GM23338 (cell line): Measurements from ENCODE around the gene BBLN. TPM values are rescaled to one million over a fixed set of nuclear protein-coding genes. Genes with fewer than 3 reads are reported as not detected.

Experiments used
- ATAC-seq: fragments of 200-7000 bp; cut with Tn5 transposase; 3 replicates; pipeline ENCODE4 v1.9.1; 2020
- DNase-seq: peaks from one replicate; pipeline ENCODE4 v3.0.0-alpha.2; 2015; ENCODE audit warnings: low spot score
- H2AFZ ChIP-seq: fragments of 200-600 bp; sonication (generic); 2 replicates; pipeline ENCODE4 v1.8.0; 2016; ENCODE audit warnings: antibody characterized with exemption, mild to moderate bottlenecking, moderate library complexity
- H3F3A ChIP-seq: fragments of 200-600 bp; sonication (generic); replicated peaks from 2 replicates; pipeline ENCODE4 v1.8.0; 2017; ENCODE audit warnings: antibody characterized with exemption, mixed run types, low read depth
- H3K27ac ChIP-seq: fragments of 200-600 bp; sonication (generic); 2 replicates; pipeline ENCODE4 v1.6.1; 2016; ENCODE audit warnings: low read depth
- H3K27me3 ChIP-seq: fragments of 200-600 bp; sonication (generic); 2 replicates; pipeline ENCODE4 v1.8.0; 2016; ENCODE audit warnings: mild to moderate bottlenecking, mixed run types, moderate library complexity; ENCODE audit not compliant: insufficient read depth
- H3K36me3 ChIP-seq: fragments of 200-600 bp; sonication (generic); 2 replicates; pipeline ENCODE4 v1.8.0; 2016; ENCODE audit warnings: mild to moderate bottlenecking; ENCODE audit not compliant: insufficient read depth
- H3K4me1 ChIP-seq: fragments of 200-600 bp; sonication (generic); 2 replicates; pipeline ENCODE4 v1.8.0; 2016; ENCODE audit warnings: mild to moderate bottlenecking, moderate library complexity; ENCODE audit not compliant: insufficient read depth
- H3K4me2 ChIP-seq: fragments of 200-600 bp; sonication (generic); 2 replicates; pipeline ENCODE4 v1.7.1; 2017; ENCODE audit warnings: mixed run types
- H3K4me3 ChIP-seq: fragments of 200-600 bp; sonication (generic); 2 replicates; pipeline ENCODE4 v1.6.1; 2016; ENCODE audit warnings: mixed run types
- H3K79me2 ChIP-seq: fragments of 200-600 bp; sonication (generic); replicated peaks from 2 replicates; pipeline ENCODE4 v1.8.0; 2017; ENCODE audit warnings: mild to moderate bottlenecking; ENCODE audit not compliant: insufficient read depth
- H3K9me2 ChIP-seq: fragments of 200-600 bp; sonication (generic); 2 replicates; pipeline ENCODE4 v1.8.0; 2017; ENCODE audit not compliant: insufficient read depth
- H4K20me1 ChIP-seq: fragments of 200-600 bp; sonication (generic); replicated peaks from 2 replicates; pipeline ENCODE4 v1.8.0; 2017; ENCODE audit warnings: mild to moderate bottlenecking; ENCODE audit not compliant: insufficient read depth
- H3K27ac Mint-ChIP-seq: 2 replicates; pipeline ENCODE4 v1.8.0; 2020; ENCODE audit warnings: inconsistent platforms, mild to moderate bottlenecking, moderate library complexity, mixed read lengths
- H3K27me3 Mint-ChIP-seq: 3 replicates; pipeline ENCODE4 v1.8.0; 2022; ENCODE audit warnings: low read depth, mild to moderate bottlenecking, moderate library complexity, mixed read lengths, inconsistent platforms; ENCODE audit not compliant: insufficient read depth, poor library complexity
- H3K36me3 Mint-ChIP-seq: 3 replicates; pipeline ENCODE4 v1.8.0; 2021; ENCODE audit warnings: low read depth, mild to moderate bottlenecking, inconsistent platforms, moderate library complexity, mixed read lengths
- H3K4me1 Mint-ChIP-seq: 3 replicates; pipeline ENCODE4 v1.8.0; 2020; ENCODE audit warnings: mild to moderate bottlenecking, inconsistent platforms, mixed read lengths
- H3K4me3 Mint-ChIP-seq: 3 replicates; pipeline ENCODE4 v1.8.0; 2021; ENCODE audit warnings: moderate library complexity, mild to moderate bottlenecking, inconsistent platforms, mixed read lengths
- H3K9me3 Mint-ChIP-seq: 3 replicates; pipeline ENCODE4 v1.8.0; 2020; ENCODE audit warnings: moderate library complexity, mild to moderate bottlenecking, inconsistent platforms, mixed read lengths
- CREB1 ChIP-seq: fragments of 250-450 bp; sonication (Bioruptor Pico); IDR thresholded peaks from 2 replicates; pipeline ENCODE4 v1.5.0; 2020; ENCODE audit warnings: low read depth, mild to moderate bottlenecking, moderate library complexity
- ETS1 ChIP-seq: IDR thresholded peaks from 2 replicates; pipeline ENCODE4 v1.6.1; 2016; ENCODE audit warnings: antibody characterized with exemption
- EZH2 ChIP-seq: fragments of 200-600 bp; sonication (generic); IDR thresholded peaks from one replicate; pipeline ENCODE4 v1.8.0; 2017; ENCODE audit warnings: antibody characterized with exemption, mild to moderate bottlenecking, low read depth; ENCODE audit not compliant: unreplicated experiment
- EZH2phosphoT487 ChIP-seq: fragments of 200-600 bp; sonication (generic); IDR thresholded peaks from one replicate; pipeline ENCODE4 v1.8.1; 2018; ENCODE audit warnings: antibody characterized with exemption; ENCODE audit not compliant: unreplicated experiment
- JUNB ChIP-seq: IDR thresholded peaks from one replicate; pipeline ENCODE4 v1.6.1; 2016; ENCODE audit warnings: antibody characterized with exemption; ENCODE audit not compliant: unreplicated experiment
- NANOG ChIP-seq: IDR thresholded peaks from 2 replicates; pipeline ENCODE4 v1.6.1; 2016; ENCODE audit warnings: antibody characterized with exemption, borderline replicate concordance
- POLR2AphosphoS5 ChIP-seq: IDR thresholded peaks from 2 replicates; pipeline ENCODE4 v1.6.1; 2016; ENCODE audit warnings: antibody characterized with exemption, low read depth
- REST ChIP-seq: IDR thresholded peaks from one replicate; pipeline ENCODE4 v1.6.1; 2018; ENCODE audit warnings: antibody characterized with exemption; ENCODE audit not compliant: unreplicated experiment
- STAT1 ChIP-seq: IDR thresholded peaks from one replicate; pipeline ENCODE4 v1.6.1; 2016; ENCODE audit warnings: antibody characterized with exemption; ENCODE audit not compliant: unreplicated experiment
- ZNF114 ChIP-seq: fragments of 250-450 bp; sonication (Bioruptor Pico); IDR thresholded peaks from 2 replicates; pipeline ENCODE4 v1.5.0; 2020; ENCODE audit warnings: mild to moderate bottlenecking, moderate library complexity
- ZNF331 ChIP-seq: fragments of 250-450 bp; sonication (Bioruptor Pico); IDR thresholded peaks from 2 replicates; pipeline ENCODE4 v1.5.0; 2020; ENCODE audit warnings: low read depth, mild to moderate bottlenecking, moderate library complexity
- ZNF462 ChIP-seq: fragments of 250-450 bp; sonication (Bioruptor Pico); IDR thresholded peaks from 2 replicates; pipeline ENCODE4 v1.5.0; 2020; ENCODE audit warnings: mild to moderate bottlenecking, moderate library complexity
- polyA plus RNA-seq: library from polyadenylated mRNA; unstranded; fragments of >200 nt; fragmentation: Nextera tagmentation; extraction: Ambion mirVana; gene quantifications from 2 replicates; pipeline ENCODE4 v1.2.1, GENCODE V29; 2016
- total RNA-seq: library from RNA; depleted of rRNA; stranded (reverse); fragments of >200 nt; shearing (Covaris generic); gene quantifications from 2 replicates; pipeline ENCODE4 v1.2.3, GENCODE V29; 2014
- TF ChIP-seq, protein P1 (sequence below), 2 experiments: fragments of 200-600 bp in 1 of 2; sonication (generic) in 1 of 2; conservative IDR thresholded peaks; 2 replicates each; pipeline versions ENCODE4 v1.5.1 to v1.6.1; 2016 to 2017; ENCODE audit warnings: antibody characterized with exemption in 2 of 2, low read depth in 2 of 2, mild to moderate bottlenecking in 2 of 2, moderate library complexity in 1 of 2

Gene BBLN
- total and polyA plus RNA-seq, 2 experiments from 2014 or later, result 171 to 246 TPM

DNA sequence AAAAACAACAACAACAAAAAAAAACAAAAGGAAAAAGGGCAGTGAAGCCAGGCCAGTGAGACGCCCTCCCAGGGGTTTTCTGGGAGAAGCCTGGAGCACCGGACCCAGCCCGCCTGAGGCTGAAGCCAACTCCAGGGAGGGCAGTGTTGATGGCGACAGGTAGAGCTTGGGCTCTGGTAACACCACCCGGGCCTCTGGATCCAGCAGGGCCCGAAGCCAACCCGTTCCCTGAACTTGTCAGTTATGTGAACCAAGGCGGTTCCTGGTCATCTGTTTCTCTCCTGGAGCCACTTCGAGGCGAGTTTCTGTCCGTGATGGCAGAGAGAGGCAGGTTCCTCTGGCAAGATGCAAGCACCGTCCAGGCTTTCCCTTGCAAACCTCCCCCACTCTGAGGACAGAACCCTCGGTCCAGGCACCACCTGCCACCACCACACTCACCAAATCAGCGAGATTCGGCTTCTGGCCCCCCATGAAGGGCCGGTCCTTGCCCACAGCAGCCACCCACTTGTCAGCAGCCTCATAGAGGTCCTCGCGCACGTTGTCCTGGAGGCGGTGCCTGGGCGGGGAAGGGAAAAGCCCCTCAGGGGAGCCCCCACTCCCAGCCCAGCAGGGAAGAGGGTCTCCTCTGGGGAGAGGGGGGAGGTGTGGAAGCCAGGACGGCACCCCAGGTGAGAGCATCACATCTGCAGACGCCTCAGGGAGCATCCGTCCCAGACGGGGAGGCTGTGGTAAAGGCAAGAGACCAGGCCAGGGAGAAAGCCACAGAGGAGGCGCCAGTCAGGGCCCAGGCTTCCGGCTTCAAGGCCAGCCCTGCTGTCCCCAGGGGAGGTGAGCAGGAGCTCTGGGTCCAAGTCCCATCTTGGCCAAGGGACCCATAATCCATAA, 37.9 kb upstream of the BBLN start:
- DNase-seq (no peak), ATAC-seq (no peak)
- Histone ChIP-seq H3K79me2 (peaks cover 24% of the 10 kb centered on the region), H4K20me1 (peaks cover 9% of the 10 kb centered on the region), H3F3A (peaks cover 9% of the 10 kb centered on the region; the same call in 1 of the 2 replicates), H3K36me3 (0 out of 2 replicates have a peak, but pooled peaks cover 4% of the 10 kb centered on the region), H3K4me1 (peaks cover 18% of the 10 kb centered on the region; the same call in 1 of the 2 replicates), H3K27ac (no peak overlapping the region), H3K27me3 (no peaks in the 10 kb centered on the region), H3K9me2 (no peaks in the 10 kb centered on the region), H3K4me3 (no peak overlapping the region), H2AFZ (no peak overlapping the region), H3K4me2 (no peak overlapping the region)
- no peaks in the 10 kb centered on the region for H3K9me3 Mint-ChIP-seq
- H3K27me3 Mint-ChIP-seq, result peaks cover 31% of the 10 kb centered on the region
- no peak overlapping the region for H3K4me3 Mint-ChIP-seq
- peaks cover 23% of the 10 kb centered on the region for H3K4me1 Mint-ChIP-seq
- TF ChIP-seq JUNB, result no peak
- TF ChIP-seq, protein P1, sequence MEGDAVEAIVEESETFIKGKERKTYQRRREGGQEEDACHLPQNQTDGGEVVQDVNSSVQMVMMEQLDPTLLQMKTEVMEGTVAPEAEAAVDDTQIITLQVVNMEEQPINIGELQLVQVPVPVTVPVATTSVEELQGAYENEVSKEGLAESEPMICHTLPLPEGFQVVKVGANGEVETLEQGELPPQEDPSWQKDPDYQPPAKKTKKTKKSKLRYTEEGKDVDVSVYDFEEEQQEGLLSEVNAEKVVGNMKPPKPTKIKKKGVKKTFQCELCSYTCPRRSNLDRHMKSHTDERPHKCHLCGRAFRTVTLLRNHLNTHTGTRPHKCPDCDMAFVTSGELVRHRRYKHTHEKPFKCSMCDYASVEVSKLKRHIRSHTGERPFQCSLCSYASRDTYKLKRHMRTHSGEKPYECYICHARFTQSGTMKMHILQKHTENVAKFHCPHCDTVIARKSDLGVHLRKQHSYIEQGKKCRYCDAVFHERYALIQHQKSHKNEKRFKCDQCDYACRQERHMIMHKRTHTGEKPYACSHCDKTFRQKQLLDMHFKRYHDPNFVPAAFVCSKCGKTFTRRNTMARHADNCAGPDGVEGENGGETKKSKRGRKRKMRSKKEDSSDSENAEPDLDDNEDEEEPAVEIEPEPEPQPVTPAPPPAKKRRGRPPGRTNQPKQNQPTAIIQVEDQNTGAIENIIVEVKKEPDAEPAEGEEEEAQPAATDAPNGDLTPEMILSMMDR (conservative IDR thresholded peaks at IDR 0.05; ENCODE audit: low read depth in 2 of 2), result no peak
- TF ChIP-seq ZNF114 (CRISPR knock-in tag), result no peak
- no peak for TF ChIP-seq ZNF331 (CRISPR knock-in tag)
- no peak for TF ChIP-seq CREB1 (CRISPR knock-in tag)
- TF ChIP-seq ETS1, result no peak
- no peak for TF ChIP-seq NANOG
- no peak for TF ChIP-seq POLR2AphosphoS5
- TF ChIP-seq EZH2phosphoT487, result no peak
- no peak for TF ChIP-seq STAT1
- no peak for TF ChIP-seq EZH2
- TF ChIP-seq REST, result no peak
- TF ChIP-seq ZNF462, result no peak
- peaks cover 43% of the 10 kb centered on the region for H3K36me3 Mint-ChIP-seq
- no peak overlapping the region for H3K27ac Mint-ChIP-seq
